ENCODE data around the gene BLVRA. TPM values are rescaled to one million over a fixed set of nuclear protein-coding genes. Genes with fewer than 3 reads are reported as not detected.

BLVRA gene
- total RNA-seq, 1 experiment from 2014 or later = 41.2 TPM

GRCh38 chr7:43742692-43743091, 15.8 kb upstream of the BLVRA start:
- Mint-ChIP-seq H3K4me3 (ENCODE audit: unreplicated experiment) (no peak overlapping the region), H3K4me1 (ENCODE audit: insufficient read depth, unreplicated experiment) (no peaks in the 10 kb centered on the region), H3K27ac (ENCODE audit: low read depth, unreplicated experiment) (no peak overlapping the region), H3K9me3 (ENCODE audit: unreplicated experiment) (no peaks in the 10 kb centered on the region), H3K36me3 (ENCODE audit: insufficient read depth, unreplicated experiment) (no peaks in the 10 kb centered on the region), H3K27me3 (ENCODE audit: insufficient read depth, unreplicated experiment) (no peaks in the 10 kb centered on the region)
- DNase-seq (ENCODE audit: unreplicated experiment) = no peak
- ChIA-PET CTCF (interaction anchor here (0.7 kb wide), 1 partner anchor 9 kb away, joined by 4 read pairs; no protein-coding TSS in a partner anchor), POLR2A (interaction anchor here (0.6 to 1.6 kb wide), 4 partner anchors 12 to 106 kb away, joined by 3 to 5 read pairs (median 4); no protein-coding TSS in a partner anchor)
- TF ChIP-seq, protein P1, sequence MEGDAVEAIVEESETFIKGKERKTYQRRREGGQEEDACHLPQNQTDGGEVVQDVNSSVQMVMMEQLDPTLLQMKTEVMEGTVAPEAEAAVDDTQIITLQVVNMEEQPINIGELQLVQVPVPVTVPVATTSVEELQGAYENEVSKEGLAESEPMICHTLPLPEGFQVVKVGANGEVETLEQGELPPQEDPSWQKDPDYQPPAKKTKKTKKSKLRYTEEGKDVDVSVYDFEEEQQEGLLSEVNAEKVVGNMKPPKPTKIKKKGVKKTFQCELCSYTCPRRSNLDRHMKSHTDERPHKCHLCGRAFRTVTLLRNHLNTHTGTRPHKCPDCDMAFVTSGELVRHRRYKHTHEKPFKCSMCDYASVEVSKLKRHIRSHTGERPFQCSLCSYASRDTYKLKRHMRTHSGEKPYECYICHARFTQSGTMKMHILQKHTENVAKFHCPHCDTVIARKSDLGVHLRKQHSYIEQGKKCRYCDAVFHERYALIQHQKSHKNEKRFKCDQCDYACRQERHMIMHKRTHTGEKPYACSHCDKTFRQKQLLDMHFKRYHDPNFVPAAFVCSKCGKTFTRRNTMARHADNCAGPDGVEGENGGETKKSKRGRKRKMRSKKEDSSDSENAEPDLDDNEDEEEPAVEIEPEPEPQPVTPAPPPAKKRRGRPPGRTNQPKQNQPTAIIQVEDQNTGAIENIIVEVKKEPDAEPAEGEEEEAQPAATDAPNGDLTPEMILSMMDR (IDR thresholded peaks at IDR 0.05; ENCODE audit: unreplicated experiment) = no peak
- intact Hi-C loops (cut with micrococcal nuclease) = no loop called here
- no TSS peak for BruUV-seq (replicated peaks)

DNA sequence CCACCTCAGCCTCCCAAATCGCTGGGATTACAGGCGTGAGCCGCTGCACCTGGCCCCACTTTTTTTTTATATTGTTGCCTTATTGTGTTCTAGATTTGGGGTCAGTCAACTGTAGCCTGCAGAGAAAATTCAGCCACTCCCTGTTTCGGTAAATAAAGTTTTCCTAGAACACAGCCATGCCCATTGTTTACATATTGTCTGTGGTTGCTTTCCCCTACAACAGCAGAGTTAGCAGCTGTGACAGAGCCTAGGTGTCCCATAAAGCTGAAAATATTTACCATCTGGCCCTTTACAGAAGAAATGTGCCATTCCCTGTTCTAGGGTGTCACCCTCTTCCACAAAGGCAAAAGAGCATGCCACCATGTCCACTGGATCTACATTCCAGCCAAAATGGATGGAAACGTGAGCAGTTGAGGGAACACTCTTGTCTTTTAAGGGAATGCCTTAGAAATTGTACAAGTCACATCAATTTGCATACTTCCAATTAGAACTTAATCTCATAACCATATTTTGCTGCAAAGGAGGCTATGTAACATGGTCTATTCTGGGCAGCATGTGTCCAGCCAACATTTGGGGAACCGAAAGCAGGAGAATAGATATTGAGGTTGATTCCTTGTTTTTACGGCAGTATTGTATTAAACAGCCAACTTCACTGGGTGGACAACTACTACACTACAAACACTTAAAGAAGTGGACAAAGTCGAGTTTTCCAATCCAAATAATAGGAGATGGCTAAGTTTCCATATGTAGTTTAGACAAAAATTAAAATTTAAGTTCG, 11.0 kb upstream of the BLVRA start:
- TF ChIP-seq, protein P1 (IDR thresholded peaks at IDR 0.05; ENCODE audit: unreplicated experiment) = no peak
- no peaks in the 10 kb centered on the region for H3K4me1 Mint-ChIP-seq (ENCODE audit: insufficient read depth, unreplicated experiment)
- intact Hi-C loops (cut with micrococcal nuclease) = no loop called here
- POLR2A ChIA-PET = interaction anchor here (3.4 kb wide), 1 partner anchor 17 kb away, joined by 9 read pairs; the partner anchor contains the start of gene COA1
- no peaks in the 10 kb centered on the region for H3K9me3 Mint-ChIP-seq (ENCODE audit: unreplicated experiment)
- CTCF ChIA-PET = interaction anchor here (0.6 kb wide), 1 partner anchor 463 kb away, joined by 3 read pairs; no protein-coding TSS in a partner anchor
- H3K4me3 Mint-ChIP-seq (ENCODE audit: unreplicated experiment) = no peak overlapping the region
- no TSS peak for BruUV-seq (replicated peaks)
- no peak overlapping the region for H3K27ac Mint-ChIP-seq (ENCODE audit: low read depth, unreplicated experiment)
- H3K27me3 Mint-ChIP-seq (ENCODE audit: insufficient read depth, unreplicated experiment) = no peaks in the 10 kb centered on the region
- no peak for DNase-seq (ENCODE audit: unreplicated experiment)
- H3K36me3 Mint-ChIP-seq (ENCODE audit: insufficient read depth, unreplicated experiment) = no peaks in the 10 kb centered on the region

GRCh38 chr7:43749383-43749940, 9.0 kb upstream of the BLVRA start:
- H3K36me3 Mint-ChIP-seq (ENCODE audit: insufficient read depth, unreplicated experiment) = peaks cover 5% of the 10 kb centered on the region
- no peak for DNase-seq (ENCODE audit: unreplicated experiment)
- CTCF ChIA-PET = interaction anchor here (0.7 to 1.6 kb wide), 4 partner anchors 18 to 698 kb away, joined by 4 to 6 read pairs (median 5); no protein-coding TSS in a partner anchor
- POLR2A ChIA-PET = interaction anchor here (0.6 to 1.1 kb wide), 3 partner anchors 9 to 28 kb away, joined by 3 read pairs; partner anchors contain the start of gene BLVRA
- H3K4me1 Mint-ChIP-seq (ENCODE audit: insufficient read depth, unreplicated experiment) = peaks cover 7% of the 10 kb centered on the region
- intact Hi-C loops (cut with micrococcal nuclease) = no loop called here
- TF ChIP-seq, protein P1 (IDR thresholded peaks at IDR 0.05; ENCODE audit: unreplicated experiment) = no peak
- no peak overlapping the region for H3K27ac Mint-ChIP-seq (ENCODE audit: low read depth, unreplicated experiment)
- no TSS peak for BruUV-seq (replicated peaks)
- no peaks in the 10 kb centered on the region for H3K9me3 Mint-ChIP-seq (ENCODE audit: unreplicated experiment)
- no peak overlapping the region for H3K4me3 Mint-ChIP-seq (ENCODE audit: unreplicated experiment)
- H3K27me3 Mint-ChIP-seq (ENCODE audit: insufficient read depth, unreplicated experiment) = no peaks in the 10 kb centered on the region
